K562 (cell line): ENCODE results near the gene ENKUR. TPM values are rescaled to one million over a fixed set of nuclear protein-coding genes. Genes with fewer than 3 reads are reported as not detected.

Source experiments
- ATAC-seq: fragments of 200-7000 bp; cut with Tn5 transposase; 3 replicates; pipeline ENCODE4 v1.9.1; 2020; ENCODE audit warnings: moderate library complexity
- BruUV-seq: library from RNA; stranded (reverse); fragments of 400-500 nt; replicated peaks from 2 replicates; lab custom pipeline; 2021; lab: Mats Ljungman, UMichigan
- CTCF ChIA-PET: fragments of 300-600 bp; formaldehyde crosslinking; extraction: SDS; loops from one replicate; lab custom pipeline; 2021; ENCODE audit warnings: low intra/inter-chr PET ratio; lab: Yijun Ruan, JAX
- POLR2A ChIA-PET: fragments of 300-600, 350-650 bp; sonication (Branson Sonifier 250); formaldehyde crosslinking; extraction: SDS; loops from one replicate; lab custom pipeline; 2021; ENCODE audit warnings: antibody characterized with exemption, inconsistent platforms; lab: Yijun Ruan, JAX
- DNase-seq, 4 experiments: peaks; one replicate each; pipeline versions ENCODE4 v3.0.0 to v3.0.0-alpha.2; 2011 to 2018; ENCODE audit warnings: low spot score in 3 of 4, mixed read lengths in 3 of 4; ENCODE audit errors: extremely low read depth in 1 of 4
- FAIRE-seq: peaks from 2 replicates; lab custom pipeline; 2011; peaks lifted over from hg19 to GRCh38; lab: Jason Lieb, UNC
- H2AFZ ChIP-seq: 2 replicates; pipeline ENCODE4 v1.6.0; 2011; ENCODE audit warnings: low read depth, low read length, control low read depth, inconsistent platforms
- H3K27ac ChIP-seq: fragments of 200-600 bp; 3 replicates; pipeline ENCODE4 v1.8.0; 2011; ENCODE audit warnings: low read depth, mild to moderate bottlenecking, control low read depth, inconsistent platforms, low read length, moderate library complexity, mixed read lengths; ENCODE audit errors: extremely low read depth
- H3K27me3 ChIP-seq, 2 experiments: fragments of 300-600 bp in 1 of 2; 2 replicates in 1 of 2; 3 replicates in 1 of 2; pipeline versions ENCODE4 v1.6.0 to v1.8.0; 2011; ENCODE audit warnings: inconsistent platforms in 2 of 2, low read length in 2 of 2, mild to moderate bottlenecking in 1 of 2, mixed read lengths in 1 of 2, moderate library complexity in 1 of 2; ENCODE audit not compliant: control insufficient read depth in 2 of 2, insufficient read depth in 2 of 2
- H3K36me3 ChIP-seq: fragments of 300-600 bp; 3 replicates; pipeline ENCODE4 v1.8.0; 2011; ENCODE audit warnings: mild to moderate bottlenecking, low read length, inconsistent platforms; ENCODE audit not compliant: control insufficient read depth, insufficient read depth
- H3K4me1 ChIP-seq, 2 experiments: fragments of 200-600 bp in 1 of 2; replicated peaks in 1 of 2; 2 replicates in 1 of 2; 3 replicates in 1 of 2; pipeline versions ENCODE4 v1.5.1 to v1.8.0; 2011; ENCODE audit warnings: inconsistent platforms in 2 of 2, low read length in 2 of 2, mild to moderate bottlenecking in 1 of 2, mixed read lengths in 1 of 2, moderate library complexity in 1 of 2; ENCODE audit not compliant: control insufficient read depth in 2 of 2, insufficient read depth in 2 of 2
- H3K4me2 ChIP-seq: 2 replicates; pipeline ENCODE4 v1.6.1; 2011; ENCODE audit warnings: low read length, control low read depth, inconsistent platforms, mixed read lengths; ENCODE audit not compliant: insufficient read depth
- H3K4me3 ChIP-seq: fragments of 200-600 bp; sonication (generic), shearing (Covaris generic); 2 replicates; pipeline ENCODE4 v1.5.1; 2016; ENCODE audit warnings: control low read depth, inconsistent platforms
- H3K79me2 ChIP-seq: fragments of 200-600 bp; 3 replicates; pipeline ENCODE4 v1.8.0; 2011; ENCODE audit warnings: low read length, inconsistent platforms; ENCODE audit not compliant: control insufficient read depth, insufficient read depth
- H3K9ac ChIP-seq, 2 experiments: 2 replicates each; pipeline versions ENCODE4 v1.6.0 to v1.6.1; 2011; ENCODE audit warnings: low read depth in 2 of 2, low read length in 2 of 2, control low read depth in 1 of 2, inconsistent platforms in 1 of 2, mild to moderate bottlenecking in 1 of 2, mixed read lengths in 1 of 2; ENCODE audit not compliant: insufficient read depth in 1 of 2
- H3K9me1 ChIP-seq: one replicate; pipeline ENCODE4 v1.6.0; 2011; ENCODE audit warnings: inconsistent platforms, mild to moderate bottlenecking, low read length, moderate library complexity; ENCODE audit not compliant: control insufficient read depth, insufficient read depth
- H3K9me3 ChIP-seq: replicated peaks from 2 replicates; pipeline ENCODE4 v1.5.1; 2011; ENCODE audit warnings: low read depth, low read length, inconsistent platforms; ENCODE audit not compliant: control insufficient read depth, insufficient read depth
- H4K20me1 ChIP-seq: replicated peaks from 2 replicates; pipeline ENCODE4 v1.6.1; 2011; ENCODE audit warnings: low read length, inconsistent platforms, mixed read lengths; ENCODE audit not compliant: control insufficient read depth, insufficient read depth
- ARID1B ChIP-seq: fragments of 450-650 bp; IDR thresholded peaks from 2 replicates; pipeline ENCODE4 v1.6.1; 2016; ENCODE audit warnings: antibody characterized with exemption, mild to moderate bottlenecking, inconsistent platforms
- C11orf30 ChIP-seq: fragments of 450-650 bp; IDR thresholded peaks from 2 replicates; pipeline ENCODE4 v1.6.1; 2016; ENCODE audit warnings: low read depth, mild to moderate bottlenecking
- DACH1 ChIP-seq: fragments of 450-650 bp; IDR thresholded peaks from 2 replicates; pipeline ENCODE4 v1.6.1; 2018; ENCODE audit not compliant: partially characterized antibody
- GATAD2A ChIP-seq: fragments of 450-650 bp; IDR thresholded peaks from 2 replicates; pipeline ENCODE4 v1.6.1; 2017
- MAFF ChIP-seq: IDR thresholded peaks from 2 replicates; pipeline ENCODE4 v1.6.1; 2012; ENCODE audit warnings: low read length, improper control_type of control experiment
- MAFG ChIP-seq: fragments of 450-650 bp; conservative IDR thresholded peaks from 2 replicates; pipeline ENCODE4 v1.6.1; 2016; ENCODE audit warnings: missing genetic modification characterization, missing compliant biosample characterization
- MAFK ChIP-seq: IDR thresholded peaks from 2 replicates; pipeline ENCODE4 v1.6.1; 2011; ENCODE audit warnings: low read length, improper control_type of control experiment
- MGA ChIP-seq: fragments of 450-650 bp; IDR thresholded peaks from 2 replicates; pipeline ENCODE4 v1.6.1; 2016; ENCODE audit warnings: mild to moderate bottlenecking, moderate library complexity
- RCOR1 ChIP-seq, 2 experiments: IDR thresholded peaks; 2 replicates each; pipeline ENCODE4 v1.6.1; 2012; ENCODE audit warnings: low read depth in 2 of 2, low read length in 2 of 2, borderline replicate concordance in 1 of 2, improper control_type of control experiment in 1 of 2
- TRIM24 ChIP-seq, 2 experiments: fragments of 450-650 bp; IDR thresholded peaks; 2 replicates each; pipeline ENCODE4 v1.6.1; 2016
- ZNF12 ChIP-seq: sonication (generic); formaldehyde crosslinking; IDR thresholded peaks from 2 replicates; pipeline ENCODE4 v1.4.0; 2020; ENCODE audit warnings: mild to moderate bottlenecking, missing genetic modification reagents
- ZNF76 ChIP-seq: fragments of 250-450 bp; sonication (Bioruptor Pico); IDR thresholded peaks from 2 replicates; pipeline ENCODE4 v1.4.0; 2020; ENCODE audit warnings: mild to moderate bottlenecking, moderate library complexity, borderline replicate concordance
- WGBS: fragments of 100-300 bp; shearing (Covaris generic); methylation state at CpG from one replicate; pipeline ENCODE4 v1.1.6; 2016; ENCODE audit warnings: low coverage, mixed read lengths; ENCODE audit not compliant: insufficient coverage; ENCODE audit errors: missing lambda C conversion rate; 5-methylcytosine and 5-hydroxymethylcytosine counted together
- in situ Hi-C: fragments of 300-500 bp; cut with MboI; formaldehyde crosslinking; loops from 4 replicates; pipeline ENCODE4 v1.15.0; 2018; ENCODE audit warnings: inconsistent platforms, mixed read lengths
- intact Hi-C: fragments of 100-400 bp; cut with micrococcal nuclease; formaldehyde crosslinking; loops from 2 replicates; pipeline ENCODE4 v1.14.2; 2022
- polyA plus RNA-seq, 8 experiments: library from polyadenylated mRNA; depleted of rRNA in 4 of 8; stranded (reverse) in 5 of 8; unstranded in 3 of 8; fragments of >200 nt; fragmentation: Nextera tagmentation in 2 of 8; fragmentation: Illumina TruSeq in 1 of 8; extraction: Ambion mirVana in 2 of 8; extraction: Trizol in 1 of 8; gene quantifications; 2 replicates each; pipeline versions ENCODE4 v1.2.1 to v1.2.3, GENCODE V29; 2011 to 2014; ENCODE audit warnings: inconsistent platforms in 1 of 8, missing spikeins in 1 of 8
- total RNA-seq, 7 experiments: library from RNA; depleted of rRNA in 6 of 7; stranded (reverse); fragments of >200 nt in 6 of 7; fragmentation: Illumina TruSeq in 2 of 7; extraction: Trizol in 2 of 7; gene quantifications; 2 replicates each; pipeline versions ENCODE4 v1.2.1 to v1.2.3, GENCODE V29; 2011 to 2021; ENCODE audit warnings: low replicate concordance in 1 of 7

ENKUR gene
- total and polyA plus RNA-seq, 9 of the 15 experiments (the other 6 are each of a cell fraction or from before 2014, with no cell fraction given): 0.06 to 0.46 (median 0.20) TPM

- no peak overlapping the region for H3K9ac ChIP-seq
- H3K36me3 ChIP-seq: no peaks in the 10 kb centered on the region
- DNase-seq: no peak
- ChIA-PET CTCF (no interaction called here), POLR2A (no interaction called here)
- peak; percentile 73 for FAIRE-seq
- no peaks in the 10 kb centered on the region for H3K9me3 ChIP-seq
- H4K20me1 ChIP-seq: no peaks in the 10 kb centered on the region
- H3K27me3 ChIP-seq: no peaks in the 10 kb centered on the region
- no TSS peak for BruUV-seq
- H3K27ac ChIP-seq: no peak overlapping the region
- no peak overlapping the region for H3K4me2 ChIP-seq
- no peaks in the 10 kb centered on the region for H3K79me2 ChIP-seq
- in situ Hi-C loops (no loop called here), intact Hi-C loops (no loop called here)
- H3K9me1 ChIP-seq: no peaks in the 10 kb centered on the region
- H2AFZ ChIP-seq: peak overlapping the region; percentile 48
- ATAC-seq: no peak
- H3K4me1 ChIP-seq: peaks cover 9 to 11% of the 10 kb centered on the region in 2 experiments
- no peak overlapping the region for H3K4me3 ChIP-seq
- 31% methylated on average over 3 of the region's 3 CpGs for WGBS
- TF ChIP-seq DACH1 (peak; percentile 20), MAFK (peak; percentile 38; the same call in 1 of the 2 replicates), RCOR1 (IDR thresholded peaks at IDR 0.05; ENCODE audit: borderline replicate concordance in 1 of 2, low read depth in 2 of 2, low read length in 2 of 2) (no peak), MGA (0 out of 2 replicates have a peak, but pooled peaks have one; percentile 32), ZNF76 (no peak), ZNF12 (CRISPR knock-in tag) (peak; percentile 94), ARID1B (0 out of 2 replicates have a peak, but pooled peaks have one; percentile 19), MAFG (peak; percentile 77), GATAD2A (no peak), MAFF (peak; percentile 45; the same call in 1 of the 2 replicates), TRIM24 (IDR thresholded peaks at IDR 0.05) (0 out of 4 replicates have a peak, but pooled peaks of 1 of the 2 experiments have one; percentile 20), C11orf30 (peak; percentile 67)
Observed at GRCh38 chr10:24992512-24993133, 23.3 kb downstream of the ENKUR start.
